Stimulated activated CD4-positive, alpha-beta T cell treated with anti-CD3 and anti-CD28 coated beads, Interleukin-4, amount 100 ng/mL, for 4 hours (primary cell): Measurements from ENCODE around the gene LRRC56.

Experiments
- DNase-seq, 2 experiments: peaks; one replicate each; pipeline ENCODE4 v3.0.0-alpha.2; 2020

The LRRC56 gene

GRCh38 chr11:576811-577610 lies 39.7 kb downstream of the LRRC56 start:
- DNase-seq: no peak

- DNase-seq: no peak
Measured at GRCh38 chr11:577611-577894, 40.2 kb downstream of the LRRC56 start.

GRCh38 chr11:578276-579035 lies 41.1 kb downstream of the LRRC56 start:
- DNase-seq: no peak

GRCh38 chr11:579830-580601 lies 42.7 kb downstream of the LRRC56 start:
- DNase-seq: no peak

GRCh38 chr11:581342-581741 lies 44.0 kb downstream of the LRRC56 start:
- DNase-seq: no peak

- no peak for DNase-seq
Measured at GRCh38 chr11:581752-582151, 44.4 kb downstream of the LRRC56 start.

GRCh38 chr11:584287-584686 lies 47.0 kb downstream of the LRRC56 start:
- DNase-seq: no peak

GRCh38 chr11:586376-587316 lies 49.3 kb downstream of the LRRC56 start:
- DNase-seq: no peak

- DNase-seq: no peak
Measured at GRCh38 chr11:587546-587945, 50.2 kb downstream of the LRRC56 start.

- DNase-seq: peak; percentile 44 to 78
Measured at GRCh38 chr11:587978-588380, 50.7 kb downstream of the LRRC56 start.

GRCh38 chr11:589798-590197 lies 52.5 kb downstream of the LRRC56 start:
- DNase-seq: no peak

GRCh38 chr11:590997-591396 lies 53.7 kb downstream of the LRRC56 start:
- DNase-seq: no peak

- DNase-seq: no peak
Measured at GRCh38 chr11:592501-592900, 55.2 kb downstream of the LRRC56 start.

- DNase-seq: no peak
Measured at GRCh38 chr11:592918-593317, 55.6 kb downstream of the LRRC56 start.

GRCh38 chr11:593347-593746 lies 56.0 kb downstream of the LRRC56 start:
- DNase-seq: no peak

- DNase-seq: no peak
Measured at GRCh38 chr11:595400-595799, 58.1 kb downstream of the LRRC56 start.

- no peak for DNase-seq
Measured at GRCh38 chr11:596374-596773, 59.0 kb downstream of the LRRC56 start.

- no peak for DNase-seq
Measured at GRCh38 chr11:597166-597725, 59.9 kb downstream of the LRRC56 start.

GRCh38 chr11:598005-598680 lies 60.8 kb downstream of the LRRC56 start:
- DNase-seq: no peak

- no peak for DNase-seq
Measured at GRCh38 chr11:601573-602245, 64.4 kb downstream of the LRRC56 start.

- no peak for DNase-seq
Measured at GRCh38 chr11:603154-603553, 65.8 kb downstream of the LRRC56 start.
